Panc1 (cell line): ENCODE data around the gene B3GALT4. TPM values are rescaled to one million over a fixed set of nuclear protein-coding genes. Genes with fewer than 3 reads are reported as not detected.

ENCODE experiments used
- ATAC-seq: fragments of 200-7000 bp; cut with Tn5 transposase; 2 replicates; pipeline ENCODE4 v1.9.1; 2020; ENCODE audit warnings: mild to moderate bottlenecking, moderate library complexity
- BruUV-seq: library from RNA; stranded (reverse); fragments of 400-500 nt; replicated peaks from 2 replicates; lab custom pipeline; 2021; lab: Mats Ljungman, UMichigan
- CTCF ChIA-PET: fragments of 300-600 bp; sonication (Branson Sonifier 250); formaldehyde crosslinking; loops from one replicate; lab custom pipeline; 2022; ENCODE audit warnings: antibody characterized with exemption; lab: Charles Lee
- POLR2A ChIA-PET: fragments of 300-600 bp; sonication (Branson Sonifier 250); formaldehyde crosslinking; loops from one replicate; lab custom pipeline; 2022; ENCODE audit warnings: antibody characterized with exemption; lab: Charles Lee
- DNase-seq: peaks from one replicate; pipeline ENCODE4 v3.0.0-alpha.2; 2010; ENCODE audit warnings: low read depth, low spot score
- H3K27ac ChIP-seq: 2 replicates; pipeline ENCODE4 v1.5.1; 2011; ENCODE audit warnings: mild to moderate bottlenecking, low read length, inconsistent platforms
- H3K27me3 ChIP-seq: fragments of 200-500 bp; sonication (Bioruptor generic); 2 replicates; pipeline ENCODE4 v1.6.0; 2014; ENCODE audit warnings: low read length, inconsistent platforms; ENCODE audit not compliant: control insufficient read depth, insufficient read depth
- H3K36me3 ChIP-seq: fragments of 200-500 bp; sonication (Bioruptor generic); 2 replicates; pipeline ENCODE4 v1.5.1; 2014; ENCODE audit warnings: inconsistent platforms, mild to moderate bottlenecking, low read length, moderate library complexity; ENCODE audit not compliant: control insufficient read depth, insufficient read depth
- H3K4me1 ChIP-seq: 2 replicates; pipeline ENCODE4 v1.5.1; 2011; ENCODE audit warnings: inconsistent platforms, mild to moderate bottlenecking, low read length, moderate library complexity; ENCODE audit not compliant: control insufficient read depth, insufficient read depth
- H3K4me3 ChIP-seq, 2 experiments: 2 replicates each; pipeline ENCODE4 v1.5.1; 2011 to 2012; ENCODE audit warnings: low read depth in 2 of 2, low read length in 2 of 2, mild to moderate bottlenecking in 2 of 2, inconsistent platforms in 1 of 2, moderate library complexity in 1 of 2
- H3K9me3 ChIP-seq: fragments of 200-500 bp; sonication (Bioruptor generic); 2 replicates; pipeline ENCODE4 v1.5.1; 2014; ENCODE audit warnings: low read depth, mild to moderate bottlenecking, inconsistent platforms, low read length, moderate library complexity; ENCODE audit not compliant: control insufficient read depth, insufficient read depth
- CTCF ChIP-seq: fragments of 450-650 bp; IDR thresholded peaks from 2 replicates; pipeline ENCODE4 v1.5.1; 2017; ENCODE audit warnings: mild to moderate bottlenecking
- POLR2AphosphoS5 ChIP-seq: IDR thresholded peaks from 2 replicates; pipeline ENCODE4 v1.6.1; 2012; ENCODE audit warnings: mild to moderate bottlenecking, low read depth, low read length, moderate library complexity
- REST ChIP-seq, 2 experiments: IDR thresholded peaks; 2 replicates each; pipeline ENCODE4 v1.6.1; 2011 to 2012; ENCODE audit warnings: low read depth in 2 of 2, control low read depth in 1 of 2, low read length in 1 of 2, mild to moderate bottlenecking in 1 of 2, moderate library complexity in 1 of 2; ENCODE audit not compliant: insufficient read depth in 1 of 2
- SIN3A ChIP-seq: IDR thresholded peaks from 2 replicates; pipeline ENCODE4 v1.6.1; 2012; ENCODE audit warnings: low read depth, mild to moderate bottlenecking, low read length, moderate library complexity, borderline replicate concordance; ENCODE audit not compliant: insufficient read depth
- TCF7L2 ChIP-seq: IDR thresholded peaks from 2 replicates; pipeline ENCODE4 v1.6.1; 2011; ENCODE audit warnings: mild to moderate bottlenecking, low read depth, low read length, inconsistent platforms
- in situ Hi-C: cut with HindIII; loops from 2 replicates; pipeline ENCODE4 v1.10.0; 2016; ENCODE audit warnings: low sequenced_read_pairs, low pct_unique_long_range_greater_than_20kb
- intact Hi-C: fragments of 100-400 bp; cut with micrococcal nuclease; formaldehyde crosslinking; loops from one replicate; pipeline ENCODE4 v1.10.0; 2022; ENCODE audit not compliant: unreplicated experiment
- total RNA-seq: library from RNA; stranded (reverse); gene quantifications from one replicate; pipeline ENCODE4 v1.2.1, GENCODE V29; 2021; ENCODE audit not compliant: unreplicated experiment

B3GALT4 gene
- total RNA-seq, 1 experiment from 2014 or later = 6.0 TPM

- H3K27ac ChIP-seq = peak overlapping the region; percentile 55
- peaks cover 13% of the 10 kb centered on the region for H3K4me1 ChIP-seq
- in situ Hi-C loops = no loop called here
- DNase-seq (no peak), ATAC-seq (peak; percentile 33)
- CTCF ChIA-PET = interaction anchor here (0.6 kb wide), 1 partner anchor 264 kb away, joined by 14 read pairs; no protein-coding TSS in a partner anchor
- no peaks in the 10 kb centered on the region for H3K27me3 ChIP-seq
- H3K9me3 ChIP-seq = no peaks in the 10 kb centered on the region
- POLR2A ChIA-PET = interaction anchor here (1.0 to 1.6 kb wide), 2 partner anchors 8 to 15 kb away, joined by 3 to 5 read pairs; partner anchors contain the start of genes PFDN6 and WDR46
- H3K36me3 ChIP-seq = peaks cover 3% of the 10 kb centered on the region; the same call in 1 of the 2 replicates
- BruUV-seq = no TSS peak
- intact Hi-C loops = no loop called here
- peak overlapping the region; percentile 72 to 80 for H3K4me3 ChIP-seq
- no peak for TF ChIP-seq SIN3A
- TF ChIP-seq REST (IDR thresholded peaks at IDR 0.05; ENCODE audit: insufficient read depth in 1 of 2, low read depth in 2 of 2, low read length in 1 of 2) = no peak
- TF ChIP-seq CTCF = no peak
- TF ChIP-seq POLR2AphosphoS5 = 0 out of 2 replicates have a peak, but pooled peaks have one; percentile 9
- no peak for TF ChIP-seq TCF7L2
Measured at GRCh38 chr6:33297406-33297955, 20.6 kb downstream of the B3GALT4 start.

GRCh38 chr6:33297956-33298772 is 21.2 kb downstream of the B3GALT4 start:
- H3K9me3 ChIP-seq = no peaks in the 10 kb centered on the region
- BruUV-seq = no TSS peak
- peaks cover 5% of the 10 kb centered on the region for H3K36me3 ChIP-seq
- no peaks in the 10 kb centered on the region for H3K27me3 ChIP-seq
- TF ChIP-seq TCF7L2 = no peak
- peak; percentile 24; the same call in 1 of the 2 replicates for TF ChIP-seq POLR2AphosphoS5
- no peak for TF ChIP-seq REST (IDR thresholded peaks at IDR 0.05; ENCODE audit: insufficient read depth in 1 of 2, low read depth in 2 of 2, low read length in 1 of 2)
- peak; percentile 96 for TF ChIP-seq SIN3A
- peaks cover 13% of the 10 kb centered on the region for H3K4me1 ChIP-seq
- H3K27ac ChIP-seq = peak overlapping the region; percentile 97
- DNase-seq (no peak), ATAC-seq (peak; percentile 63)
- in situ Hi-C loops (no loop called here), intact Hi-C loops (no loop called here)
- H3K4me3 ChIP-seq = peak overlapping the region; percentile 72 to 80
- ChIA-PET POLR2A (interaction anchor here (0.6 to 1.6 kb wide), 3 partner anchors 9 to 256 kb away, joined by 3 to 5 read pairs (median 3); partner anchors contain the start of genes PFDN6 and WDR46), CTCF (interaction anchor here (0.6 to 1.6 kb wide), 3 partner anchors 12 to 21 kb away, joined by 5 to 9 read pairs (median 6); partner anchors contain the start of genes B3GALT4 and ZBTB22)
